Breast epithelium (tissue), 3 donors: ENCODE measurements around the gene WNK4.

Source experiments
- CTCF ChIP-seq, 3 donors: fragments of 450-650 bp; IDR thresholded peaks; one replicate each; pipeline ENCODE4 v1.5.1; 2016 to 2017; ENCODE audit warnings: antibody characterized with exemption in 3 of 3, mild to moderate bottlenecking in 3 of 3, moderate library complexity in 3 of 3
- POLR2A ChIP-seq: fragments of 450-650 bp; IDR thresholded peaks from one replicate; pipeline ENCODE4 v1.6.1; 2016; ENCODE audit warnings: antibody characterized with exemption, mild to moderate bottlenecking, moderate library complexity

GRCh38 chr17:42775534-42776098 is 4.8 kb upstream of the WNK4 start:
- TF ChIP-seq CTCF (IDR thresholded peaks at IDR 0.05) (no peak), POLR2A (no peak)
